OCI-LY7 (cell line): ENCODE measurements around the gene OR6Y1. TPM values are rescaled to one million over a fixed set of nuclear protein-coding genes. Genes with fewer than 3 reads are reported as not detected.

Source experiments
- Bru-seq: library from RNA; stranded (reverse); fragments of 400-500 nt; gene quantifications from one replicate; lab custom pipeline; 2021; lab: Mats Ljungman, UMichigan
- BruChase-seq, 2 experiments: library from RNA; stranded (reverse); fragments of 400-500 nt; gene quantifications; one replicate each; lab custom pipeline; 2021; lab: Mats Ljungman, UMichigan
- BruUV-seq: library from RNA; stranded (reverse); fragments of 400-500 nt; replicated peaks from 2 replicates; lab custom pipeline; 2021; lab: Mats Ljungman, UMichigan
- CTCF ChIA-PET: fragments of 300-600 bp; sonication (Branson Sonifier 250); formaldehyde crosslinking; loops from one replicate; lab custom pipeline; 2022; ENCODE audit warnings: antibody characterized with exemption; ENCODE audit not compliant: unreplicated experiment; lab: Charles Lee
- POLR2A ChIA-PET: fragments of 300-600 bp; sonication (Branson Sonifier 250); formaldehyde crosslinking; loops from one replicate; lab custom pipeline; 2022; ENCODE audit warnings: antibody characterized with exemption; lab: Charles Lee
- DNase-seq: peaks from one replicate; pipeline ENCODE4 v3.0.0-alpha.2; 2015; ENCODE audit warnings: low spot score
- H2AFZ ChIP-seq: fragments of 200-600 bp; sonication (generic), shearing (Covaris generic); 2 replicates; pipeline ENCODE4 v1.6.1; 2014; ENCODE audit warnings: mild to moderate bottlenecking, antibody characterized with exemption, low read length, moderate library complexity
- H3K27ac ChIP-seq: fragments of 200-600 bp; sonication (generic); 2 replicates; pipeline ENCODE4 v1.5.1; 2014; ENCODE audit warnings: mixed run types, low read depth, mild to moderate bottlenecking, moderate library complexity, low read length, inconsistent platforms; ENCODE audit not compliant: poor library complexity, severe bottlenecking
- H3K36me3 ChIP-seq: fragments of 200-600 bp; sonication (generic); 2 replicates; pipeline ENCODE4 v1.6.1; 2014; ENCODE audit warnings: mild to moderate bottlenecking, antibody characterized with exemption, low read length, moderate library complexity, mixed read lengths; ENCODE audit not compliant: insufficient read depth
- H3K4me1 ChIP-seq: fragments of 200-600 bp; sonication (generic); 2 replicates; pipeline ENCODE4 v1.5.1; 2014; ENCODE audit warnings: mild to moderate bottlenecking, low read length; ENCODE audit not compliant: insufficient read depth, poor library complexity, severe bottlenecking
- H3K4me2 ChIP-seq: fragments of 200-600 bp; sonication (generic); 2 replicates; pipeline ENCODE4 v1.6.1; 2014; ENCODE audit warnings: mild to moderate bottlenecking, low read length
- H3K4me3 ChIP-seq: fragments of 200-600 bp; sonication (generic); 2 replicates; pipeline ENCODE4 v1.5.1; 2014; ENCODE audit warnings: mild to moderate bottlenecking, low read depth, low read length; ENCODE audit not compliant: poor library complexity, severe bottlenecking
- H3K79me2 ChIP-seq: fragments of 200-600 bp; sonication (generic); 2 replicates; pipeline ENCODE4 v1.6.1; 2016; ENCODE audit warnings: low read depth, mild to moderate bottlenecking, low read length, moderate library complexity, mixed read lengths; ENCODE audit not compliant: insufficient read depth
- H3K9me2 ChIP-seq: fragments of 200-600 bp; sonication (generic); 2 replicates; pipeline ENCODE4 v1.6.1; 2016; ENCODE audit warnings: mild to moderate bottlenecking, low read length, mixed read lengths; ENCODE audit not compliant: insufficient read depth
- H3K9me3 ChIP-seq: fragments of 200-600 bp; sonication (generic); 2 replicates; pipeline ENCODE4 v1.6.1; 2014; ENCODE audit warnings: mild to moderate bottlenecking, mixed run types, low read length, mixed read lengths
- H4K20me1 ChIP-seq: fragments of 200-600 bp; sonication (generic); 2 replicates; pipeline ENCODE4 v1.6.1; 2014; ENCODE audit warnings: mild to moderate bottlenecking, antibody characterized with exemption, low read length, moderate library complexity, mixed read lengths; ENCODE audit not compliant: insufficient read depth
- CTCF ChIP-seq: fragments of 200-600 bp; sonication (generic); conservative IDR thresholded peaks from 2 replicates; pipeline ENCODE4 v1.5.1; 2014; ENCODE audit warnings: mild to moderate bottlenecking, antibody characterized with exemption, low read length, moderate library complexity, mixed read lengths
- EZH2phosphoT487 ChIP-seq: fragments of 200-600 bp; sonication (generic); IDR thresholded peaks from 2 replicates; pipeline ENCODE4 v1.6.1; 2018; ENCODE audit warnings: low read depth, borderline replicate concordance, mild to moderate bottlenecking, mixed run types, antibody characterized with exemption, low read length, moderate library complexity, mixed read lengths
- intact Hi-C: fragments of 100-400 bp; cut with micrococcal nuclease; formaldehyde crosslinking; loops from one replicate; pipeline ENCODE4 v1.10.0; 2022; ENCODE audit not compliant: unreplicated experiment
- long read RNA-seq: library from polyadenylated mRNA; stranded (forward); transcript quantifications from one replicate; pipeline ENCODE4 v2.0.0, GENCODE V29; 2022
- total RNA-seq, 2 experiments: library from RNA; depleted of rRNA in 1 of 2; stranded (reverse); fragments of >200 nt in 1 of 2; shearing (Covaris generic) in 1 of 2; gene quantifications; 2 replicates each; pipeline ENCODE4 v1.2.3, GENCODE V29; 2014 to 2022

Gene OR6Y1
- total RNA-seq (2014; rRNA removed; shearing (Covaris generic)) (not detected in 2 replicates), total RNA-seq (2022) (not detected in 2 replicates), Bru-seq, nascent RNA (not detected), BruChase-seq, experiment 1, labeled RNA remaining after a 6-hour chase (not detected), BruChase-seq, experiment 2, labeled RNA remaining after a 2-hour chase (not detected)
- long read RNA-seq: 0 reads

DNA sequence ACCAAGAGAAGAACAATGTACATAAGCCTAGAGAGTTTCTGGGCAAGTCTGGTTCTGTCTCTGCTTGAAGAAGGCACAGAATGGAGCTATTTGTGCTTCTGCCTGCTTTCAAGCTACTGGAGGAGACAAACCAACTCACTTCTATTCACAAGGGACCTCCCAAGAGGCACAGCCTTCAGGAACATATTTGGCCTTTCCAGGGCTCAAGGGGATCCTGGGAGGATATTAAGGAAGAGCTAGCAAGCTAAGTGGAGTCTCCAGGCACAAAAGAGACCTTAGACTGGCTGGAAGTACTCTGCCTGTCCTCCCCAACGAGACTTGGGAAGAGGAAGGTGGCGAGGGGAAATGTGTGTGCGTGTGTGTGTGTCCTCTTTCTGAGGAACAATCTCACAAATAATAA, at the start of gene OR6Y1:
TSS of gene OR6Y1 (minus strand) at position 54 of the 400 bp plus-strand sequence. CDS start 6,300 bp downstream, outside the sequence.
- no peaks in the 10 kb centered on the region for H3K4me1 ChIP-seq
- no peaks in the 10 kb centered on the region for H3K9me2 ChIP-seq
- no peak within 1 kb of the TSS for H3K4me3 ChIP-seq
- no peak within 1 kb of the TSS for H3K4me2 ChIP-seq
- intact Hi-C loops: no loop called here
- DNase-seq: no peak
- no peaks in the 10 kb centered on the region for H3K36me3 ChIP-seq
- TF ChIP-seq EZH2phosphoT487: no peak
- TF ChIP-seq CTCF: no peak
- H3K27ac ChIP-seq: no peak within 1 kb of the TSS
- no peaks in the 10 kb centered on the region for H3K9me3 ChIP-seq
- BruUV-seq: no TSS peak
- no peak within 1 kb of the TSS for H2AFZ ChIP-seq
- H3K79me2 ChIP-seq: no peaks in the 10 kb centered on the region
- no peaks in the 10 kb centered on the region for H4K20me1 ChIP-seq
- ChIA-PET CTCF (no interaction called here), POLR2A (interaction anchor here (0.9 kb wide), 1 partner anchor 10 kb away, joined by 3 read pairs; no protein-coding TSS in a partner anchor)

- CTCF ChIA-PET: no interaction called here
- no peaks in the 10 kb centered on the region for H3K79me2 ChIP-seq
- BruUV-seq: no TSS peak
- no peak overlapping the region for H3K27ac ChIP-seq
- no peak overlapping the region for H3K4me3 ChIP-seq
- no peaks in the 10 kb centered on the region for H3K9me2 ChIP-seq
- no peak for DNase-seq
- H3K9me3 ChIP-seq: no peaks in the 10 kb centered on the region
- no peaks in the 10 kb centered on the region for H3K4me1 ChIP-seq
- intact Hi-C loops: loop anchor here (10.0 kb wide), 1 partner anchor 66 kb away; no protein-coding TSS in a partner anchor
- H3K4me2 ChIP-seq: no peak overlapping the region
- H4K20me1 ChIP-seq: no peaks in the 10 kb centered on the region
- TF ChIP-seq EZH2phosphoT487: no peak
- no peak for TF ChIP-seq CTCF
- no peak overlapping the region for H2AFZ ChIP-seq
- no peaks in the 10 kb centered on the region for H3K36me3 ChIP-seq
- POLR2A ChIA-PET: interaction anchor here (0.6 to 0.7 kb wide), 2 partner anchors 9 to 720 kb away, joined by 3 read pairs; no protein-coding TSS in a partner anchor
Observed at GRCh38 chr1:158600735-158601134, 46.5 kb upstream of the OR6Y1 start.

DNA sequence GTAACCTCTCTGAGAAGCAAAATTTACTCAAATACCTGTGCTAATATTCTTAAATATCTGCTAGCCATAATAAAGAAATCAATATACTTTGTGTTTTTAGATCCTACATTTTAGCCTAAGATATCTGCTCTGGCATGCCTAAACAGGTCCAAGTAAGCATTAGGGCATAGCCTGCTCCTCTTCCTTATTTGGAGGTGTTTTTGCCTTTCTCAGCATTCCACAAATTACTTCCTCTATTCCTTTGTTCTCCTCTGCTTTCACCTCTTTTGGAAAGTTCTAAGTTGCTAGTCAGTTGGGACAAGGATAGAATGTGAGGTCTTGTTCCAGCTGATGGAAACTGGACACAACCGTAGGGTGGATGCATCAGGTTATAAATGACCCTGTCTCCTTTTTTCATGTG, 32.7 kb upstream of the OR6Y1 start:
- no peak for DNase-seq
- intact Hi-C loops: no loop called here
- no peaks in the 10 kb centered on the region for H3K36me3 ChIP-seq
- CTCF ChIA-PET: no interaction called here
- H3K79me2 ChIP-seq: no peaks in the 10 kb centered on the region
- no TSS peak for BruUV-seq
- H3K27ac ChIP-seq: no peak overlapping the region
- no peaks in the 10 kb centered on the region for H4K20me1 ChIP-seq
- H3K9me2 ChIP-seq: no peaks in the 10 kb centered on the region
- H3K4me1 ChIP-seq: no peaks in the 10 kb centered on the region
- H2AFZ ChIP-seq: no peak overlapping the region
- no peak overlapping the region for H3K4me3 ChIP-seq
- no peaks in the 10 kb centered on the region for H3K9me3 ChIP-seq
- TF ChIP-seq EZH2phosphoT487 (no peak), CTCF (no peak)
- H3K4me2 ChIP-seq: no peak overlapping the region
- POLR2A ChIA-PET: no interaction called here
